B cell (primary cell): Measurements from ENCODE around the gene TMX2. TPM values are rescaled to one million over a fixed set of nuclear protein-coding genes. Genes with fewer than 3 reads are reported as not detected.

ENCODE experiments used
- ATAC-seq: fragments of 200-7000 bp; cut with Tn5 transposase; one replicate; pipeline ENCODE4 v1.10.0; 2021; ENCODE audit warnings: low read depth, mild to moderate bottlenecking, moderate number of reproducible peaks, moderate library complexity
- CTCF ChIA-PET: fragments of 350-600 bp; sonication (Branson Sonifier 250); formaldehyde crosslinking; loops from one replicate; lab custom pipeline; 2021; ENCODE audit warnings: antibody characterized with exemption, inconsistent platforms; lab: Charles Lee
- POLR2A ChIA-PET: fragments of 350-600 bp; sonication (Branson Sonifier 250); formaldehyde crosslinking; loops from one replicate; lab custom pipeline; 2021; ENCODE audit warnings: antibody characterized with exemption; lab: Charles Lee
- DNase-seq: peaks from one replicate; pipeline ENCODE4 v3.0.0; 2013
- H2AFZ ChIP-seq: 2 replicates; pipeline ENCODE4 v1.6.1; 2012; ENCODE audit warnings: mild to moderate bottlenecking, low read depth, low read length; ENCODE audit not compliant: insufficient read depth, poor library complexity, severe bottlenecking
- H3K27ac ChIP-seq, 2 donors: 1 replicate in 1 of 2; 2 replicates in 1 of 2; pipeline ENCODE4 v1.5.1; 2012 to 2013; ENCODE audit warnings: low read length in 2 of 2, mild to moderate bottlenecking in 2 of 2, moderate library complexity in 1 of 2
- H3K27me3 ChIP-seq, 4 experiments: fragments of 200-600 bp in 1 of 4; sonication (generic) in 1 of 4; replicated peaks in 1 of 4; 1 replicate in 2 of 4; 2 replicates in 2 of 4; pipeline versions ENCODE4 v1.6.1 to v1.7.0; 2013 to 2016; ENCODE audit warnings: low read length in 3 of 4, mild to moderate bottlenecking in 2 of 4, mixed read lengths in 1 of 4, moderate library complexity in 1 of 4; ENCODE audit not compliant: insufficient read depth in 4 of 4, control insufficient read depth in 3 of 4; ENCODE audit errors: control extremely low read depth in 1 of 4
- H3K36me3 ChIP-seq, 2 experiments: replicated peaks in 1 of 2; 1 replicate in 1 of 2; 2 replicates in 1 of 2; pipeline versions ENCODE4 v1.6.1 to v1.7.1; 2013; ENCODE audit warnings: low read length in 1 of 2; ENCODE audit not compliant: insufficient read depth in 2 of 2, control insufficient read depth in 1 of 2; ENCODE audit errors: control extremely low read depth in 1 of 2, extremely low read depth in 1 of 2
- H3K4me1 ChIP-seq, 2 donors: fragments of 200-600 bp in 1 of 2; sonication (generic) in 1 of 2; 1 replicate in 1 of 2; 2 replicates in 1 of 2; pipeline versions ENCODE4 v1.5.1 to v1.6.1; 2013 to 2017; ENCODE audit warnings: low read length in 2 of 2; ENCODE audit not compliant: control insufficient read depth in 2 of 2, insufficient read depth in 2 of 2
- H3K4me2 ChIP-seq: replicated peaks from 2 replicates; pipeline ENCODE3; 2012; ENCODE audit warnings: mild to moderate bottlenecking, low read depth, low read length; ENCODE audit not compliant: poor library complexity, severe bottlenecking
- H3K4me3 ChIP-seq, 5 experiments: fragments of 200-600 bp in 1 of 5; sonication (generic) in 1 of 5; 1 replicate in 3 of 5; 2 replicates in 2 of 5; pipeline versions ENCODE4 v1.5.1 to v1.7.0; 2011 to 2016; ENCODE audit warnings: low read length in 4 of 5, mild to moderate bottlenecking in 4 of 5, low read depth in 2 of 5, control low read depth in 1 of 5, moderate library complexity in 1 of 5; ENCODE audit not compliant: insufficient read depth in 1 of 5; ENCODE audit errors: control extremely low read depth in 1 of 5, extremely low read depth in 1 of 5
- H3K79me2 ChIP-seq: fragments of 200-600 bp; sonication (generic); one replicate; pipeline ENCODE4 v1.6.0; 2016; ENCODE audit warnings: low read length; ENCODE audit not compliant: control insufficient read depth, insufficient read depth
- H3K9ac ChIP-seq: fragments of 200-600 bp; sonication (generic); 2 replicates; pipeline ENCODE4 v1.6.1; 2017; ENCODE audit warnings: mild to moderate bottlenecking, low read length, moderate library complexity
- H3K9me3 ChIP-seq, 3 donors: one replicate each; pipeline versions ENCODE4 v1.6.1 to v1.7.1; 2013; ENCODE audit warnings: low read length in 2 of 3; ENCODE audit not compliant: control insufficient read depth in 2 of 3, insufficient read depth in 1 of 3; ENCODE audit errors: control extremely low read depth in 1 of 3
- H4K20me1 ChIP-seq: 2 replicates; pipeline ENCODE4 v1.6.0; 2012; ENCODE audit warnings: mild to moderate bottlenecking, low read length; ENCODE audit not compliant: insufficient read depth, control insufficient read depth, poor library complexity, severe bottlenecking
- H3K27ac Mint-ChIP-seq: one replicate; pipeline ENCODE4 v1.8.0; 2021; ENCODE audit warnings: mixed read lengths
- H3K27me3 Mint-ChIP-seq: one replicate; pipeline ENCODE4 v1.8.0; 2021; ENCODE audit warnings: mixed read lengths
- H3K4me1 Mint-ChIP-seq: one replicate; pipeline ENCODE4 v1.8.0; 2021; ENCODE audit warnings: mixed read lengths
- H3K4me3 Mint-ChIP-seq: one replicate; pipeline ENCODE4 v1.8.0; 2021; ENCODE audit warnings: mixed read lengths
- H3K9me3 Mint-ChIP-seq: one replicate; pipeline ENCODE4 v1.8.0; 2022; ENCODE audit warnings: mixed read lengths; ENCODE audit not compliant: insufficient read depth
- EZH2 ChIP-seq: IDR thresholded peaks from 2 replicates; pipeline ENCODE4 v1.6.1; 2012; ENCODE audit warnings: borderline replicate concordance, low read depth, mild to moderate bottlenecking, moderate library complexity, low read length; ENCODE audit not compliant: insufficient read depth, poor library complexity, severe bottlenecking
- WGBS: methylation state at CpG from one replicate; pipeline ENCODE4 v1.1.5; 2013; ENCODE audit warnings: missing lambda C conversion rate; ENCODE audit not compliant: insufficient coverage; 5-methylcytosine and 5-hydroxymethylcytosine counted together
- intact Hi-C: fragments of 100-400 bp; cut with micrococcal nuclease; formaldehyde crosslinking; loops from one replicate; pipeline ENCODE4 v1.10.0; 2022
- polyA plus RNA-seq: library from polyadenylated mRNA; depleted of rRNA; stranded (reverse); fragments of >200 nt; gene quantifications from 2 replicates; pipeline ENCODE4 v1.2.3, GENCODE V29; 2012
- total RNA-seq, 2 donors: library from RNA; stranded (reverse); fragments of 120-200 nt in 1 of 2; gene quantifications; 1 replicate in 1 of 2; 2 replicates in 1 of 2; pipeline versions ENCODE4 v1.2.3 to v1.2.4, GENCODE V29; 2013 to 2022
- TF ChIP-seq, protein P1 (sequence below): fragments of 200-600 bp; IDR thresholded peaks from one replicate; pipeline ENCODE4 v1.8.0; 2022; ENCODE audit warnings: antibody characterized with exemption, mild to moderate bottlenecking

Gene TMX2
- total and polyA plus RNA-seq, 2 donors (not counting 1 experiment from before 2014, with no cell fraction given), result 40.3 to 60.2 TPM

DNA sequence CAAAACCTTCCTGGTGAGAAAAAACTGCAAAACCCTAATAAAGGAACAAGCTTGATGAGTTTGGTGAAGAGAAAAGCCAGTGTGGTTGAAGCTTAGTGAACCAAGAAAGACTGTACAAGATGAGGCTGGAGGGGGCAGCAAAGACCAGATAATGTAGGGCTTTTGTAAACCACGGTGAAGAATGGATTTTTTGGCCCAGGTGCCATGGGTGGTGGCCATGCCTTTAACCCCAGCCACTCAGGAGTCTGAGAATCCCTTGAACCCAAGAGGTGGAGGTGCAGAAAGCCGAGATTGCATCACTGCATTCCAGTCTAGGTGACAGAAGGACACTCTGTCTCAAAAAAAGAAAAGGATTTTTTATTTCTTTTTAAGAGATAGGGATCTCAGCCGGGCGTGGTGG is 49.5 kb upstream of the TMX2 start:
- ChIA-PET CTCF (interaction anchor here (0.7 to 1.8 kb wide), 3 partner anchors 22 to 336 kb away, joined by 3 to 8 read pairs (median 3); no protein-coding TSS in a partner anchor), POLR2A (no interaction called here)
- Histone ChIP-seq H3K9ac (no peak overlapping the region), H2AFZ (no peak overlapping the region), H3K27me3 (no peaks in the 10 kb centered on the region), H3K27ac (no peak overlapping the region), H3K4me3 (no peak overlapping the region), H3K79me2 (peaks cover 46% of the 10 kb centered on the region), H4K20me1 (peaks cover 8% of the 10 kb centered on the region), H3K9me3 (no peaks in the 10 kb centered on the region), H3K4me1 (peaks cover 9 to 21% of the 10 kb centered on the region in 2 donors), H3K36me3 (peaks cover 5 to 35% of the 10 kb centered on the region in 2 experiments), H3K4me2 (no peak overlapping the region)
- 69% methylated on average over 2 of the region's 4 CpGs for WGBS
- DNase-seq (peak; percentile 57), ATAC-seq (no peak)
- Mint-ChIP-seq H3K27me3 (no peaks in the 10 kb centered on the region), H3K9me3 (no peaks in the 10 kb centered on the region), H3K27ac (no peak overlapping the region), H3K4me1 (peaks cover 35% of the 10 kb centered on the region), H3K4me3 (no peak overlapping the region)
- TF ChIP-seq, protein P1, sequence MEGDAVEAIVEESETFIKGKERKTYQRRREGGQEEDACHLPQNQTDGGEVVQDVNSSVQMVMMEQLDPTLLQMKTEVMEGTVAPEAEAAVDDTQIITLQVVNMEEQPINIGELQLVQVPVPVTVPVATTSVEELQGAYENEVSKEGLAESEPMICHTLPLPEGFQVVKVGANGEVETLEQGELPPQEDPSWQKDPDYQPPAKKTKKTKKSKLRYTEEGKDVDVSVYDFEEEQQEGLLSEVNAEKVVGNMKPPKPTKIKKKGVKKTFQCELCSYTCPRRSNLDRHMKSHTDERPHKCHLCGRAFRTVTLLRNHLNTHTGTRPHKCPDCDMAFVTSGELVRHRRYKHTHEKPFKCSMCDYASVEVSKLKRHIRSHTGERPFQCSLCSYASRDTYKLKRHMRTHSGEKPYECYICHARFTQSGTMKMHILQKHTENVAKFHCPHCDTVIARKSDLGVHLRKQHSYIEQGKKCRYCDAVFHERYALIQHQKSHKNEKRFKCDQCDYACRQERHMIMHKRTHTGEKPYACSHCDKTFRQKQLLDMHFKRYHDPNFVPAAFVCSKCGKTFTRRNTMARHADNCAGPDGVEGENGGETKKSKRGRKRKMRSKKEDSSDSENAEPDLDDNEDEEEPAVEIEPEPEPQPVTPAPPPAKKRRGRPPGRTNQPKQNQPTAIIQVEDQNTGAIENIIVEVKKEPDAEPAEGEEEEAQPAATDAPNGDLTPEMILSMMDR, result peak; percentile 40
- TF ChIP-seq EZH2, result no peak
- intact Hi-C loops, result no loop called here

DNA sequence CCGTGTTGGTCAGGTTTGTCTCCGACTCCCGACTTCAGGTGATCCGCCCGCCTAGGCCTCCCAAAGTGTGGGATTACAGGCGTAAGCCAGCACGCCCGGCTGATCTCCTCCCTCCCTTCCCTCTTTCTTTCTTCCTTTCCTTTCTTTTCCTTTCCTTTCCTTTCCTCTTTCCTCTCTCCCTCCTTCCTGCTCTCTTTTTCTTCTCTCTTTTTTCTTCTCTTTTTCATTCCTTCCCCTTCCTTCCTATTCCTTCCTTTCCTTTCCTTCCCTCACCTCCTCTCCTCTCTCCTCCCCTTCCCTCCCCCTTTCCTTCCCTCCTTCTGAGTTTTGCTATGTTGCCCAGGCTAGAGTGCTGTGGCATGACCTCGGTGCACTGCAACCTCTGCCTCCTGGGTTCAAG is 48.4 kb upstream of the TMX2 start:
- H3K79me2 ChIP-seq, result peaks cover 40% of the 10 kb centered on the region
- H4K20me1 ChIP-seq, result peaks cover 8% of the 10 kb centered on the region
- H3K4me1 Mint-ChIP-seq, result peaks cover 35% of the 10 kb centered on the region
- no peaks in the 10 kb centered on the region for H3K27me3 Mint-ChIP-seq
- H2AFZ ChIP-seq, result no peak overlapping the region
- H3K27me3 ChIP-seq, result no peaks in the 10 kb centered on the region
- H3K27ac Mint-ChIP-seq, result no peak overlapping the region
- TF ChIP-seq EZH2, result no peak
- TF ChIP-seq, protein P1, result no peak
- POLR2A ChIA-PET, result no interaction called here
- CTCF ChIA-PET, result interaction anchor here (0.7 to 1.6 kb wide), 3 partner anchors 20 to 913 kb away, joined by 3 to 5 read pairs (median 3); no protein-coding TSS in a partner anchor
- no peaks in the 10 kb centered on the region for H3K9me3 ChIP-seq
- DNase-seq, result no peak
- 94% methylated on average over 3 of the region's 9 CpGs for WGBS
- no peak overlapping the region for H3K27ac ChIP-seq
- H3K4me2 ChIP-seq, result no peak overlapping the region
- no peak for ATAC-seq
- no peak overlapping the region for H3K9ac ChIP-seq
- intact Hi-C loops, result no loop called here
- no peaks in the 10 kb centered on the region for H3K9me3 Mint-ChIP-seq
- no peak overlapping the region for H3K4me3 ChIP-seq
- peaks cover 8 to 18% of the 10 kb centered on the region in 2 donors for H3K4me1 ChIP-seq
- H3K4me3 Mint-ChIP-seq, result no peak overlapping the region
- peaks cover 5 to 35% of the 10 kb centered on the region in 2 experiments for H3K36me3 ChIP-seq
